ENCODE data around the gene CRNN. TPM values are rescaled to one million over a fixed set of nuclear protein-coding genes. Genes with fewer than 3 reads are reported as not detected.

The CRNN gene
- total and polyA plus RNA-seq, 12 donors, result 1.0 to 2.1 TPM; not detected in 10

- WGBS, 4 donors, result 11 to 53% (median 42%) methylated on average over 3 to 4 of the region's 4 CpGs
- Histone ChIP-seq H3K4me3 (no peak overlapping the region), H3K4me1 (replicated peaks in 1 of 2) (no peaks in the 10 kb centered on the region), H3K27me3 (peaks cover 7% of the 10 kb centered on the region), H3K27ac (no peak overlapping the region), H3K9me3 (replicated peaks in 1 of 3) (no peaks in the 10 kb centered on the region), H3K36me3 (replicated peaks in 1 of 2) (no peaks in the 10 kb centered on the region)
- TF ChIP-seq, protein P1, sequence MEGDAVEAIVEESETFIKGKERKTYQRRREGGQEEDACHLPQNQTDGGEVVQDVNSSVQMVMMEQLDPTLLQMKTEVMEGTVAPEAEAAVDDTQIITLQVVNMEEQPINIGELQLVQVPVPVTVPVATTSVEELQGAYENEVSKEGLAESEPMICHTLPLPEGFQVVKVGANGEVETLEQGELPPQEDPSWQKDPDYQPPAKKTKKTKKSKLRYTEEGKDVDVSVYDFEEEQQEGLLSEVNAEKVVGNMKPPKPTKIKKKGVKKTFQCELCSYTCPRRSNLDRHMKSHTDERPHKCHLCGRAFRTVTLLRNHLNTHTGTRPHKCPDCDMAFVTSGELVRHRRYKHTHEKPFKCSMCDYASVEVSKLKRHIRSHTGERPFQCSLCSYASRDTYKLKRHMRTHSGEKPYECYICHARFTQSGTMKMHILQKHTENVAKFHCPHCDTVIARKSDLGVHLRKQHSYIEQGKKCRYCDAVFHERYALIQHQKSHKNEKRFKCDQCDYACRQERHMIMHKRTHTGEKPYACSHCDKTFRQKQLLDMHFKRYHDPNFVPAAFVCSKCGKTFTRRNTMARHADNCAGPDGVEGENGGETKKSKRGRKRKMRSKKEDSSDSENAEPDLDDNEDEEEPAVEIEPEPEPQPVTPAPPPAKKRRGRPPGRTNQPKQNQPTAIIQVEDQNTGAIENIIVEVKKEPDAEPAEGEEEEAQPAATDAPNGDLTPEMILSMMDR (IDR thresholded peaks at IDR 0.05), result no peak
- TF ChIP-seq POLR2A (IDR thresholded peaks at IDR 0.05), result no peak
- intact Hi-C loops (cut with DNase I), result loop anchor here (5.0 to 10.0 kb wide), 3 partner anchors 257 to 389 kb away; no protein-coding TSS in a partner anchor
- peak in 2 of 7 donors; percentile 5 to 22 for DNase-seq
Measured at GRCh38 chr1:152444045-152444444, 30.0 kb upstream of the CRNN start.

DNA sequence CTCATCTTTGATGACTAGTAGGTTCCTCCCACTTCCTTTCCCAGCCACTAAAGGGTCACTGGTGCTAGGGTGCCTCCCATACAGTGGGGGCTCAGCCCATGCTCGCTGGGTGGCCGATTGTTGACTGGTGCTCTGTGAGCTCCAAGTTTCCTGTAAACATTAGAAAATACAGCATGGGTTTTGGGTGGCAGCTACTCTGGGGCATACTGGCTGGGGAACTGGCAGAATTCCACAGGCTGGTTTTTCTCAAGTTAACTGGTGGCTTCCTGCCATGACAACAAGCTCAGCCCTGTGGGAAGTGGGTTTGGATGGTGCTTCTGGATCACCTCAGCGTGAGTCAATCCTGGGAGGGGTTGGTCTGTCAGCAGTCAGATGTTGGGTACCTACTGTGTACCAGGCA lies 28.7 kb upstream of the CRNN start:
- intact Hi-C loops (cut with DNase I), result loop anchor here (5.0 to 10.0 kb wide), 3 partner anchors 255 to 388 kb away; no protein-coding TSS in a partner anchor
- WGBS, 4 donors, result 40 to 61% (median 48%) methylated on average over 3 of the region's 3 CpGs
- Histone ChIP-seq H3K36me3 (replicated peaks in 1 of 2) (no peaks in the 10 kb centered on the region), H3K4me1 (replicated peaks in 1 of 2) (no peaks in the 10 kb centered on the region), H3K9me3 (replicated peaks in 1 of 3) (no peaks in the 10 kb centered on the region), H3K27me3 (peaks cover 7% of the 10 kb centered on the region), H3K27ac (no peak overlapping the region), H3K4me3 (no peak overlapping the region)
- TF ChIP-seq POLR2A (IDR thresholded peaks at IDR 0.05), result no peak
- TF ChIP-seq, protein P1 (IDR thresholded peaks at IDR 0.05), result no peak
- DNase-seq, result no peak

- H3K4me3 ChIP-seq, result no peak overlapping the region
- WGBS, 4 donors, result 61 to 68% (median 62%) methylated on average over 7 to 8 of the region's 8 CpGs
- no peaks in the 10 kb centered on the region for H3K9me3 ChIP-seq (replicated peaks in 1 of 3)
- DNase-seq, result no peak
- H3K27me3 ChIP-seq, result peaks cover 5% of the 10 kb centered on the region
- H3K27ac ChIP-seq, result no peak overlapping the region
- H3K36me3 ChIP-seq (replicated peaks in 1 of 2), result no peaks in the 10 kb centered on the region
- intact Hi-C loops (cut with DNase I), result loop anchor here (5.0 to 10.0 kb wide), 3 partner anchors 255 to 388 kb away; no protein-coding TSS in a partner anchor
- no peak for TF ChIP-seq POLR2A (IDR thresholded peaks at IDR 0.05)
- TF ChIP-seq, protein P1 (IDR thresholded peaks at IDR 0.05), result no peak
- no peaks in the 10 kb centered on the region for H3K4me1 ChIP-seq (replicated peaks in 1 of 2)
Measured at GRCh38 chr1:152442301-152442700, 28.2 kb upstream of the CRNN start.

DNA sequence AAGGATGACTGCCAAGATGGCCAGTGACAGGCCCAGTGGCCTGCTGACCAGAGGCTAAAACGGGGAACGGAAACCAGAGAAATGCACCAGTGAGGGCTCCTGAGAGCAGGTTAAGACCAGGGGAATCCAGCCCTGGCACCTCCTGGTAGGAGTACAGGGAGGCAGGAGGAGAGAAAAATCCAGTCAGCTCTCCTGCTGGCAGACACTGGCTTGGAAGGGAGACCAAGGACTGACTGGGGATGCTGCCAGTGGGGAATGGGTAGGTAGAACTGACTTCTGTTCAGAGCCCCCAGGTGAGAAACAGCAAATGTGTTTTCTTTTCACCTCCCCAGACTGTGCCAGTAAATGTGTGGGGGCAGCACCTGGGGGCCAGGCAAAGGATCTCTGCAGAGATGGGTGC lies 27.7 kb upstream of the CRNN start:
- Histone ChIP-seq H3K27ac (no peak overlapping the region), H3K9me3 (replicated peaks in 1 of 3) (no peaks in the 10 kb centered on the region), H3K36me3 (replicated peaks in 1 of 2) (no peaks in the 10 kb centered on the region), H3K4me3 (no peak overlapping the region), H3K27me3 (no peaks in the 10 kb centered on the region), H3K4me1 (replicated peaks in 1 of 2) (no peaks in the 10 kb centered on the region)
- WGBS, 4 donors, result 84 to 100% (median 92%) methylated on average over 2 of the region's 2 CpGs
- intact Hi-C loops (cut with DNase I), result loop anchor here (5.0 to 10.0 kb wide), 3 partner anchors 254 to 387 kb away; no protein-coding TSS in a partner anchor
- TF ChIP-seq, protein P1 (IDR thresholded peaks at IDR 0.05), result no peak
- DNase-seq, result no peak
